CD4-positive, alpha-beta T cell treated with Interferon gamma for 1 hour (primary cell): ENCODE measurements around the gene C2orf68.
"Not testable (repeated sequence)": the region's sequence is repeated elsewhere in the genome, so short reads cannot be mapped to it uniquely, and the experiment has no call there.

ENCODE experiments used
- DNase-seq: peaks from one replicate; pipeline ENCODE4 v3.0.0-alpha.2; 2020

C2orf68 gene

DNA sequence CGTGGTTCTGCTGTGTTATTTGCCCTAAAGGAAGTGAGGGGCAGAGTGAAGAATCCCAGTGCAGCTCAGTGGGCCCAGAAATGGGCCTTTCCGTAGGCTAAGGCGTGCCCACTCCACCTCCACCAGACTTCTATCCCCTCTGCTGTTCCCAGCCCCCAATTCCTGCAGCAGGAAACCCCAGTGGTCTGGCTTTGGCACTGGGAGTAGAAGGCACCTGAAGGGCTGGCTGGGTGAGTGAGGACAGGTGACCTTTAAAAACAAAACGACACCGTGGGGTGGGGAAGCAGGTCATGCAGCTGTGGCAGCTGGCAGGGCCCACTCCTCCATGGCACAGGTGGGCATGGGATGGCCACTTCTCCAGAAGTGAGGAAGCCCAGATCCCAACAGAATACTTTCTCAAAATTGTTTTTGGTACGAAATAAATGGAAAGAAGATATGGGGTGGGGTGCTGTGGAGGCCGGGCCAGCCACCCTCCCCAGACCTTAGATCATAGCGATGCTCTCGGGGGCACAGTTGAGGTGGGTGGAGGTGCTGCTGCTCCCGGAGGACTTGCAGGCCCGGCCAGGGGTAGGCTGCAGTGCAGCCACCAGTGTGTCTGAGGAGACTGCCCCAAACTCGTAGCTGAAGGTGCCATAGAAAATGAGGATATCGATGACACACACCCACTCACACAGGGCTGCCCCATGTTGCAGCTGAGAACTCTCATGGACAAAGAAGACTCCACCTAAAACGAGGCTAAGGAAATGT, 13.1 kb downstream of the C2orf68 start:
- no peak for DNase-seq

DNA sequence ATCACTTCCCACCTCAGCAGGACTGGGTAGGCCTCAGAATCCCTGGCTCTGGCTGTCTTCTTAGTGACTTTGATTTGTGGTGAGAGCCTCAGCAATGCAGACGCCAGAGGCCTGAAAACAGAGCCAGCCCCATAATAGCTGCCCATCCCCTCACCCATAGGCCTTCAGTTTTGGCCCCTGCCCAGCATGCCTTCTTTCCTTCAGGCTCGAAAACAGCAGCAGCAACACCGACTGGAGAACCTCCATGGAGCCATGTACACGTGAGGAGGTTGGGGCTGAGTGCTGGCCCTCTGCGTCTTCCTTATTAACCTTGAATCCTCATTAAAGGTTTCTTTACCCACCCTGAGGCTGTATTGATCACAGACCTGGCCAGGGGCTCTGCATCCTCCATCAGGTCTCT, 14.6 kb downstream of the C2orf68 start:
- DNase-seq: no peak

DNA sequence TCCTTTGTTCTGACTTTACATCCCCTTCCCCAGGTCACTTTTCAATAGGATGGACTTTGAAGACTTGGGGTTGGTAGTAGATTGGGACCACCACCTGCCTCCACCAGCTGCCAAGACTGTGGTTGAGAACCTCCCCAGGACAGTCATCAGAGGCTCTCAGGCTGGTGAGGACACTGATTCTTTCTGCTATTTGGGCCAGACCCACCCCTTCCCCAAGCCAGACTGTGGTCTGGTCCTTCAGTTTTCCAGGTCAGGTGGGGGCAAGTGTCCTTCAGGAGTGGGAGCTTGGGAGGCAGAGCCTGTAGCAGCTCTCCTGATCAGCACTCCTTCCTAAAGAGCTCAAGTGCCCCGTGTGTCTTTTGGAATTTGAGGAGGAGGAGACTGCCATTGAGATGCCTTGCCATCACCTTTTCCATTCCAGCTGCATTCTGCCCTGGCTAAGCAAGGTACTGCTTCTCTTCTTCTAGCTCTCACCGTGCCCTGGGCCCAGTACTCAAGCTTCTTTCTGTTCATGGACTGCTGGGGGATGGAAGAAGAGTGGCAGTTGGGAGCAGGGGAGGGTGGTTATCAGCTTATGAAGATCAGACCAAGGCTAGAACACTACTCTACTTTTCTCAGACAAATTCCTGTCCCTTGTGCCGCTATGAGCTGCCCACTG, 15.3 kb downstream of the C2orf68 start:
- DNase-seq: no peak

DNA sequence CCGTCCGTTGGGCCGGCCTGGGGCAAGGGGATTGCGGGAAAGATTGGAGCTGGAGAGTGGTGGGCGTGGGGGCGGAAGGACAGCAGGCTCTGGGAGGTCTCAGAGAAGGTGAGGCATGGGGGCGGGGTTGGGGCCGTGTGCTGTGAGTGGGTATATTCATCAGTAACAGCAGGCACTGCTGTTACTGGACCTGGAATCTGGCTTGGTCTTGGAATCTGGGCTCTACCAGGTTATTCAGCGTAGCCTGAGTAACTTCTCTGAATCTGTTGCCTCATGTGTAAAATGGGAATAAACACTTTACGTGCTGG, 15.9 kb downstream of the C2orf68 start:
- DNase-seq: no peak

DNA sequence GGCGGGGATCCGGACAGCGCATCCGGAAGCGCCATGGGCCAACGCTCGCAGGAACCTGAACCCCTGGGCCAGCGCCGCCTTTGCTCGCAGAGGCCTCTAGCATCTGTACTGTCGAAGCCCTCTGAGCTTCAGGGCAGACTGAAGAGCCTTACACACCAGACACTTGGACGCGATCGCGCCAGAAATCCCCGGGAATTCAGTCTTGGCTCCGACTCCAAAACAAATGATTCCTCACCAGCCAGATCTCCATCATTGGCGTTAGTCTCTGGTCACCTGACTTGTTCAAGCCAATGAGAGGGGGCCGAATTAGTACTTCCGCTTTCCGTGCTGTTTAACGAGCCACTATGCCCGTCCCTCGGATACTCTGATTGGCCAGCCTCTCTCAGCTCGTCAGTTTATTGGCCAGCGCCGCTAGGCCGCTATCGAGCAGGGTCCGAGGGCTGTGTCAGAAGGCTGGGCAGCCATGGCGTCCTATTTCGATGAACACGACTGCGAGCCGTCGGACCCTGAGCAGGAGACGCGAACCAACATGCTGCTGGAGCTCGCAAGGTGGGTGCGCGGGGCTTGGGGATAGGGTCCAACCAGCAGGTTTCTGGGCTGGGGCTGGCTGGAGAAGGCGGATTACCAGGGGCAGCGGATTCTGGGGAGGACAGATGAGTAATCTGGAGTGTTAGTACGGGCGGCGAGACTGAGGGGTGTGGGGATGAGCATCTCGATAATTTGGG, 16.4 kb downstream of the C2orf68 start, which contains the start of gene RNF181:
Gene RNF181, plus strand, starts transcription at position 445 of the 725 bp plus-strand sequence. Its CDS starts 19 bp downstream, at position 464.
- peak; percentile 93 for DNase-seq

DNA sequence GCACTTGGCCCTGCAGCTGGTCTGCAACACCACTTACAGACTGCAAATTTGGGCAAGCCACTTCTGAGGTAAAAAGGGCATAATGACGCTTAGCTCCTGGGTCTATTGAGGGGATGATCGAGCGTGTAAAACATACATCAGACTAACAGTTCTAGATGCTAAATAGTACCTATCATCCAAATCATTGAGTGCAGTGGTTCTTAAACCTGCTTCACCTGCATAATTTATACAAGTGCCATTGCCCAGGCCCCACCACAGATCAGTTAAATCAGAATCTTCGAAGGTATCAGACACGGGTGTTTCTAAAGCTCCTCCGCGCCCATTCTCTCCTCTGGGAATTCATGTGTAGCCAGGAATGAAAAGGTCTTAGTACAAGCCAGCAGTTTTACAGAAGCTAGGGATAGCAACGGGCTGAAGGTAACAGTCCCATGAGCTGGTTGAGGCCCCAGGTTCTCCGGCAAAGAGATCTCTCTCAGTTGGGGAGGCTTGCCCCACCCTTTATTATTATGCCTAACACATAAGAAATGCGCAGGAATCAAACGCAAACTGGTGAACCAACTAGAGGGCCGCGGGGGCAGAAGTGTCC, 17.1 kb downstream of the C2orf68 start:
- DNase-seq: no peak

DNA sequence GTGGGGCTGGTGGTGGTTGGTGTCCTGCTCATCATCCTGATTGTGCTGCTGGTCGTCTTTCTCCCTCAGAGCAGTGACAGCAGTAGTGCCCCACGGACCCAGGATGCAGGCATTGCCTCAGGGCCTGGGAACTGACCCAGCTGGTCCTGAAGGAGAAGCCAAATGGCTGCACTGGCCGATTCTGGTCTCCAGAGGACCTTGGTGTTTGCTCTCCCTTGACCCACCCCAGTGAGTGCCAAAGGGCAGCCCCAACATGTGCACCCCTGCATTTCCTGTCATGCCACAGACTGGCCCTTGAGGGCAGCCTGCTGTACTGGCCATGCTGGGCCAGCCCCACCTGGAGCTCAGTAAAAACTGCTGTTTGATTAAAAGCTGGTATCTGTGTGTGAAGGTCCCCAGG, 18.8 kb downstream of the C2orf68 start:
- no peak for DNase-seq

DNA sequence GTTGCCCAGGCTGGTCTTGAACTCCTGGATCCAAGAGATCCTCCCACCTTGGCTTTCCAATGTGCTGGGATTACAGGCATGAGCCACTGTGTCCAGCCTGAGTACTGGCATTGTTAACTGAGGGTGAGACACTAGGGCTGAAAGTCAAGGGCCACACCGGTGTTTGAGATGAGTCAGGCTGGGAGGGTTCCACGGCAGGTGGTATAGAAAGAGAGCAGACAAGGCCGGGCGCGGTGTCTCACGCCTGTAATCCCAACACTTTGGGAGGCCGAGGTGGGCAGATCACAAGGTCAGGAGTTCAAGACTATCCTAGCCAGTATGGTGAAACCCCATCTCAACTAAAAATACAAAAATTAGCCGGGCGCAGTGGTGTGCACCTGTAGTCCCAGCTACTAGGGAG, 19.6 kb downstream of the C2orf68 start:
- not testable (repeated sequence) for DNase-seq

DNA sequence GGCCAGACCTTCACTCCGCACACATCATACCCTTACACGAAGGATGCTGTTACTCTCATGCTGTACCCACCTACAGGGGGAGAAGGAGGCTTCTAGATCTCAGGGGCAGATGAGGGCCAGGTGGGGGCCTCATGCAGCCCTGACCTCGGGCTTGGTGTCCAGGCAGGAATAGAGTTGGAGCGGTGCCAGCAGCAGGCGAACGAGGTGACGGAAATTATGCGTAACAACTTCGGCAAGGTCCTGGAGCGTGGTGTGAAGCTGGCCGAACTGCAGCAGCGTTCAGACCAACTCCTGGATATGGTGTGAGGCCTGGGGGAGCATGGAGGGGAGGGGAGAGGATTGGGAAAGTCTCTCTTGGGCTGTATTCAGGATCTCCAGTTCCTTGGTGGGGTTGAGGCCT, 20.3 kb downstream of the C2orf68 start:
- DNase-seq: no peak

DNA sequence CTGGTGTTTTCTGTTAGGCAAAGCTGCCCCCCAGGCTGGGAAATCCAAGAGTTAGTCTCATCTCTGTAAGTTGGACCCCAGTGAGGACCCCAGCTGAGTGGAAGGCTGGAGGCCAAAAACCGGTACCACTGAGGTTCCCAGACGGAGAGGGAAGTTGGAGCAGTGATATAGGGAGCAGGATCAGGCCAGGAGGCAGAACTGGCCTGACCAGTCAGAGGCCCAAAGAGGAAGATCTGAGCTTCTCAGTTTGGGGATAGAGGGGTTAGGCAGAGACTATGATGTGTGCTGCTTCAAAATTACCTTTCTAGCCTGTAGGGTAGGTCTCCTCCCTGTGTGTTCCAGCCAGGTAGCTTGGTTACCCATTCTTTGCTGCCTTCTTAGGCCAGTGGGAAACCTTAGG, 20.9 kb downstream of the C2orf68 start:
- no peak for DNase-seq

DNA sequence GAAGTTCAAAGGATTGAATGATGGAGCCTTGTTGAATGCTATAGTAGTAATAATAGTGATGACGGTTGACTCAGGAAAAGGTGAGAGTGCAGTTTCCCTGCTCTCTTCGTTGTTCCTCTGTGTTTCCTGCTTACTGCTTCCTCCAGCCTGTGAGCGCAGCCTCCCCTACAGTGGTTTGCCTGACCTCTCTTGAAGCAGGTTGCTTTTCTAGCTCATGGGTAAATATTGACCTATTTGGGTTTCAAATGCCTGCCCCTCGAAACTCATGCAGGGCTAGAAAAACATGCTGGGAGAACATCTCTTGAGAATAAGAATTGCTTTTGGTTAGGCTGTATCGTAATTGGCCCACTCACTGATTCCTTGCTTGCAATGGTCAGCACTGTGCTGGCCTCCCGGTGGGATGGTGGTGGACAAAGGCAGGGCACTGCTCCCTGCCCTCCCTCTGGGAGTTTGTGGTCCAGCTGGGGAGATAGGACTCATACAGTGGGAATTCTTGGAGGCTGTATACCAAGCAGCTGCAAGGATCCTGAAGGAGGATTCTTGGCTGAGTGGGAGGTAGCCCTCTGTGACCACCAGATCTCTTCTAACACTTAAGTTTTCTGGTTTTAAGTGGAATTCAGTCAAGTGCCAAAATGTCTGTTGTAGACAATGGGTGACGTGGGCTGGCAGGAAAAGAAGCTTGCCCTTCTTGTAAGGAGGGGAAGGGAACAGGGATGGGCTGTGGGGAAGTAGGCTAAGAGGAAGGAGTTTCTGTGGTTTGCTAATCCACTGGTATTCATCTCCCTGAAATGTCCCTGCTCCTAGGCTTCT, 21.7 kb downstream of the C2orf68 start:
- DNase-seq: peak; percentile 42

DNA sequence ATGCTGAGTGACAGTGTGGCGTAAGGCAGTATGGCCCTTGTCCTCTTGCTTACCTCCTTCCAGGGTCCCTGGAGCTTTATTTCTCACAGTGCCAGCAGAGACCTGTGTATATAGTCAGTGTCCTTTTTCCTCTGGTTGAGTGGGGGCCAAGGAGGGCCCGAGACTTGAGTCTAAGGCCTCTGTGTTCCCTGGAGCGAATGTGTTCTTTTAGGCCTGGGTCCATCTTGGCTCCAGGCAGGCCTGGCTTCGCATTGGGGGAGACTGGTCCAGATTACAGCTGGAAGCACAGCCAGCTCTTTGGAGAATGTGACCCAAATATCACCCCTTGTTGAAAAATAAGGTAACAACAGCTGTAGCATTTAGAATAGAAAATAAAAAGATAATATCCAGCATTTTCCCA, 22.7 kb downstream of the C2orf68 start:
- no peak for DNase-seq

DNA sequence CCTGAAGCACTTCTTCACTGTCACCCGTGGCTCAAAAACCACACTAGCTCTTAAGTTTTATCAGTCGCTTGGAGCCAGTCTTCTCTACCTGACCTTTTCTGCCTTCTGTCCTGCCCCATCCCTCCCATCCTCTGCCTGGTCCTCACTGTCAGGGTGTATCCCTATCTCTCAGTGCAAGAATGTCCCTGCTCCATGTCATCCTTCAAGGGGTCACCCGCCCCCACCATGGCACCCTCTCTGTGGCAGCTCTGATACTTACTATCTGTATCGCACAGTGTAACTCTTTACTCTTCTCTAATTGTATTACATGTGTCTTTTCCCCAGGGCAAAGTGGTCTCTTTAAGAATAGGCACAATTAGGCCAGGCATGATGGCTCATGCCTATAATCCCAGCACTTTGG, 23.2 kb downstream of the C2orf68 start:
- no peak for DNase-seq

DNA sequence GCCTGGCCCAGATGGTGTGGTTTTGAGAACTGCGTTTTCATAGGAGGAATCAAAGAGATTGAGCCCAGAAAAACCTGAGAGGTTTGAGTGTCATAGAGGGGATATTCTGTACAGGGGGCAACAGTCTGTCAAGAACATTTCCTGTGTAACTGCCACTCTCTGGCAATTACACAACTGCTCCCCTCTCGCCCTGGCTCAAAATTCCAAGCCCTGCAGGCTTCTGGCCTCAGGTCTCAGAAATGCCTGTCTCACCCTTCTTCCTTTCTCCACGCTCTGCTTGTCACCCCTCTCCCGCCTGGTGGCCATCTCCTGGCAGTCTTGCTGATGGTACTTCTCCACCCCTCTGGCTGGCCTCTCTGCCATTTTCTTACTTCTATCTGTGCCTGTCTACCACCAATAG, 23.6 kb downstream of the C2orf68 start:
- DNase-seq: no peak

DNA sequence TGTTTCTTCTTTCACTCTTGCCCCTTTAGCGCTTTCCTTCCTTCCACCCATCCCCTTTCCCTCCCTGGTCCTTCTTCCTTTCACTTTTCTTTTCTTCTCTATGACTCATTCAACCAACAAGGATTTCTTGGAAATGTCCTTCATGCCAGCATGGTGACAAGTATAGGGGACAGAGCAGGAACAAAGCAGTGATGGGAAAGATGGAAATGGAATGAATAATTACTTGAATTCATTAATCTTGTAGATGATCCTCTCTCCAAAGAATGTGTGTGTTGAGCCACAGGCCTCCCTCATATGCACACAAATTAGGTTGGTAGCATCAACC, 26.1 kb downstream of the C2orf68 start:
- DNase-seq: no peak

DNA sequence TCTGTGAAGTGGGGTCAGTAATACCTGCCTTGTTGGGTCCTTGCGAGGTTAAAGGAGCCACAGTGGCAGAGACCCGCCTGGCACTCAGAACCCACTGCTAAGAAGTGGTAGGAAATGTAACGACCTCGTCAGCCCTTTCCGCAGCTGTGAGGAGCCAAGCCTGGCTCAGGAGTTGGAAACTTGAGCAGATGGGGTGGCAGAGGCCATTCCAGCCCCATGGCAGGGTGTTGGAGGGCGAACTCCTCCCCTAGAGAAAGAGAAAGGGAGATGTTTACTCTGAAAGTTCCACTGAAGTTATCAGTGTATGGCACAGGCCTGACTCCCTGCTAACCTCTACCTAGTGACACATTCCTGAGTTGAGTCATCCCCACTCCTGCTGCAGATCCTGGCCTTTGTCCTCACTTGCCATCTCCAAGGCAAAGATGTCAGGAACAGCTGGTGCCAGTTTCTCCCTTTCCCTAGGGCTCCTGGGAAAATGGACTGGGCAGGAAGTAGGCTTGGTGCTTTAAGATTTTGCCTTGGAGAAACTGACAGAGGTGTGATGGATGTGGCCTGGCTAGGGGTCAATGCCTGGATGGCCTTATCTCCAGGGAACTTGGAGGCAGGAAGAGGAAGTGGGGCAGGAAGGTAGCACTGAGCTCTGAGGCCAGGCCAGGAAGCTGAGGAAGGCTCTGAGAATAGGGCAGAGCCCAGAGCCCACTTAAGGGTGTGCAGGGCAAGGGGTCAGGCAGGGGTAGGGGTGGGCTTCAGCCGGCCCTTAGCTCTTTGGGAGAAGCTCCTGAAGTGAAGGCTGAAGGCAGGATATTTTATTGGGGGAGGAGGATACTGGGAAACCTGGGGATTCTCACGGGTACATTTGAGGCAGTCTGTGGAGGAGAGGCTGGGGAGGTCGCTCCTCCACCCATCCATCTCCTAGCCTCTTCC, 26.7 kb downstream of the C2orf68 start:
- no peak for DNase-seq

DNA sequence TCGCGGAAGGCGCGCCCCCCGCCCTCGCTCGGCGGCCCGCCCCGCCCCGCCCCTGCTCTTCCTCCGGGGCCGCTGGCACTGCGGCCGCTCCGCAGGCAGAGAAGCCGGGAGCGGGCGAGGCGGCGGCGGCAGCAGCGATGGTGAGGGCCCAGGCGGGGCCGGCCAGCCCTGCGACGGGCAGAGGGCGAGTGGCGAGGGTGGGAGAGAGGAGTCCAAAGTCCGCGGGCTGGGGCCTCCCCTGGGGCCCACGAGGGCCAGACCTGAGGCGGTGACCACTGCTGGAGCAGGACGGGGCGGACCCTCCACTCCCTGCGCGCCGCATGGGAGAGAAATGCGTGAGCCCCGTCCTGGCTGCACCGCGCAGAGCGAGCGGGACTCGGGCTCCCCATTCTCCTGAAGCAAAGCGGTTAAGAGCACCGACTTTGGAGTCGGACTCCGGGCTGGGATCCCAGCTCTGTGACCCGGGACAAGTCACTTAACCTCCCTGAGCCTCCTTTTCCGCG, 27.5 kb downstream of the C2orf68 start, which contains the start of gene VAMP5:
Gene VAMP5, plus strand, starts transcription at position 78 of the 503 bp plus-strand sequence. Its CDS starts 60 bp downstream, at position 138.
- no peak for DNase-seq

DNA sequence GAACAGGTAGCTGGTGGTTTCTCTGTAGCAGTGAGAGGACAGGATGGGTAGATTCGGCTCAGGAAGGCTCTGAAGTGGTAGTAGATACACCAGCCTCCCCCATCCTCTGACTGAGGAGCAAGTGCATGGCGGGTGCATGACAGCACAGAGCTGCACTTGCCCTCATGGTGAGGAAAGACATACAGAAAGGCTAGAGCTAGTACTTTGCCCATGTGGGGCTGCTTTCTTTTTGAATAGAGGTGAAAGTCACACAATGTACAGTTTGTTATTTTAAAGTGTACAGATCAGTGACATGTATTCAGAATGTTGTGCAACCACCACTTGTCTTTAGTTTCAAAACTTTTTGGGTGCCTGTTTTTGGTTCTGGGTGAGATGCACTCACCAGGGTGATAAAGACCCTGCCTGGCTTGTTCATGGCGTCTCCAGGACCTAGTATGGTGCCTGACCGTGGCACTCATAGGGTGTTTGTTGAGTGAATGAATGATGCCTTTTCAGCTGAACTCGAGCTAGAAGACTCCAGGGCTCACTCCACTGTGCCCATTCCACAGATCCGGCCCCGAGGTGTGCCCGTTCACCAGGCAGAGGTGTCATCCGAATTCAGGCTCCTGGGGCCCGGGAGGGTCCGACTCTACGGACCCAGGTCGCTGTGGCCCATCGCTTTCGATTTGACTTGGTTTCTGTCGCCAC, 28.1 kb downstream of the C2orf68 start:
- no peak for DNase-seq

DNA sequence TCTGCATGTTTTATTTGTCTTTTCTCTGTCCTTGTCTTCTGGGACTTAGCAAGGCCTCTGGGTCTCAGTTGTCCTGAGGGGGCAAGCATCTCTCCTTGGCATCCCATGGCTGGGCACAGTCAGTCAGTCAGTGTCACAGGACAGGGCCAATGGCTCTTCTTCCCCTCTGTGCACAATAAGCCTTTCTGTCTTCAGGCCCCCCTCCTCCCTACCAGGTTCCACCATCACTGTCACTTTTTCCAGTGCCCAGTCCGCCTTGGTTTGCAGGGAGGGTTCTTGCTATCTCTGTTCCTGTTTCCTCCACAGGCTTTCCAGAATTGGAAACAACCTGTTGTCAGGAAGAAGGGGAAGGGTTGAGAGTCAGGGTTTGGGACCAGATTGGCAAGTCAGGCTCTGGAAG, 29.4 kb downstream of the C2orf68 start:
- no peak for DNase-seq

DNA sequence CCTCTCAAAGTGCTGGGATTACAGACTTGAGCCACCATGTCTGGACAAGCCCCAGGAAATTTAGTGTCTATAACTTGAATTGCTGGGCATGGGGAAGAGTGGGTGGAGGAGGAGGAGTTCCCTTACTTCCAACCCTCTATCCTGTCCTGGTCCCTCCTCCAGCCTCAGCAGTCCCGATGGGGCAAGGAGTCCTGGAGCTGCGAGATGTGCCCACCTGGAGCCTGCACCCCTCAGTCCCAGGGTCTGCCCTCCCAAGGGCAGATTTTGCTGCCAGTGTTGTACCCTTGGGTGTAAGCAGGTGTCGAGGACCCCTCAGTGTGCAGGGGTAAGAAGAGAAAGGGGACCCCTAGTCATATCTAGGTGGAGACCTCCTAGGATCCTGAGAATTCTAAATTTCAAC, 31.7 kb downstream of the C2orf68 start:
- no peak for DNase-seq
